OCI-LY1 (cell line): ENCODE results near the gene WDFY4.

Experiments
- EZH2 ChIP-seq: fragments of 200-600 bp; sonication (generic), shearing (Covaris generic); IDR thresholded peaks from 2 replicates; pipeline ENCODE4 v1.8.0; 2017; ENCODE audit warnings: borderline replicate concordance, mixed run types, mild to moderate bottlenecking, antibody characterized with exemption, low read length, moderate library complexity, mixed read lengths
- TF ChIP-seq, protein P1 (sequence below): fragments of 200-600 bp; sonication (generic), shearing (Covaris generic); IDR thresholded peaks from 2 replicates; pipeline ENCODE4 v1.5.1; 2017; ENCODE audit warnings: mild to moderate bottlenecking, antibody characterized with exemption, low read length, moderate library complexity, mixed read lengths

DNA sequence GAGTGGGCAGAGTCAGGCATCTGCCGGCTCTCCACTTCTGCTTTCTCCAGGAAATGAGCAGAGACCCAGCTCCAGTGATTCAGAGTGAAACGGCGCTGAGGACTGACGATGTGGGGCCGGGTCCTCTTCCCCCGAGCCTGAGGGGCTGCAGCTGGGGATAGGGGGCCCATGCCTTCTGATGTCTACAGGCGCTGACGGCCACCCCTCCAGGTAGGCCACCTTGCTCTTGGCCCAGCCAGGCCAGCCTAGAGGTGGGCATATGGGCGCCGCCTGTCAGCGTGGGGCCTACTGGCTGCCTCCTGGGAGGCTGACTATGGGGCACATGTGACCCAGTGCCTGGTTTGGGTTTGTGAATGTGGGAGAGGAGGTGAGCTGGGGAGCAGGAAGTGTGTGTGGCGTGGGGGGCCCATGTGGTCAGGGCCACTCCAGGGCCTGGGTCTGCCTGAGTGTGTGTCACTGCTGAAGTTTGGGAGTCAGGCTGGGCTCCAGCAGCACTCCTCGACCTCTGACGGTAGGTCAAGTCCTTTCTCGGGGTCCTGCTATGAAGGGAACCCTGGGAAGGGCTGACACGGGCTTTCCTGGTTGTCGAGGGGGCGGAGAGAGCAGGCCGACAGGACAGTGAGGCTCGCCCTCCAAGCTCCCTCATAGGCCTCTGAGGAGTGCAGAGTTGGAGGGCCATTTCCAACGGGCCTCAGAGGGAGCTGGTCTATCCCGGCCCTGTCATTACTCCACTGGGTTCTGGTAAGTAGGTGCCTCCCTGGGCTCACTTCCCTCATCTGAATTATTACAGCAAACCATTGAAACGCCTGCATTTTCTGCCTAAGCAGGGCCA is at the start of gene WDFY4:
- TF ChIP-seq, protein P1, sequence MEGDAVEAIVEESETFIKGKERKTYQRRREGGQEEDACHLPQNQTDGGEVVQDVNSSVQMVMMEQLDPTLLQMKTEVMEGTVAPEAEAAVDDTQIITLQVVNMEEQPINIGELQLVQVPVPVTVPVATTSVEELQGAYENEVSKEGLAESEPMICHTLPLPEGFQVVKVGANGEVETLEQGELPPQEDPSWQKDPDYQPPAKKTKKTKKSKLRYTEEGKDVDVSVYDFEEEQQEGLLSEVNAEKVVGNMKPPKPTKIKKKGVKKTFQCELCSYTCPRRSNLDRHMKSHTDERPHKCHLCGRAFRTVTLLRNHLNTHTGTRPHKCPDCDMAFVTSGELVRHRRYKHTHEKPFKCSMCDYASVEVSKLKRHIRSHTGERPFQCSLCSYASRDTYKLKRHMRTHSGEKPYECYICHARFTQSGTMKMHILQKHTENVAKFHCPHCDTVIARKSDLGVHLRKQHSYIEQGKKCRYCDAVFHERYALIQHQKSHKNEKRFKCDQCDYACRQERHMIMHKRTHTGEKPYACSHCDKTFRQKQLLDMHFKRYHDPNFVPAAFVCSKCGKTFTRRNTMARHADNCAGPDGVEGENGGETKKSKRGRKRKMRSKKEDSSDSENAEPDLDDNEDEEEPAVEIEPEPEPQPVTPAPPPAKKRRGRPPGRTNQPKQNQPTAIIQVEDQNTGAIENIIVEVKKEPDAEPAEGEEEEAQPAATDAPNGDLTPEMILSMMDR, result no peak
- TF ChIP-seq EZH2, result no peak
